ENCODE data around the gene SLC51B. TPM values are rescaled to one million over a fixed set of nuclear protein-coding genes. Genes with fewer than 3 reads are reported as not detected.
A peak's percentile ranks its signal among the peaks of the same experiment; 100 is the strongest.
"Not testable (repeated sequence)": the region's sequence is repeated elsewhere in the genome, so short reads cannot be mapped to it uniquely, and the experiment has no call there.

SLC51B gene
- polyA plus RNA-seq, 6 donors from 2014 or later: not detected

GRCh38 chr15:65029736-65030208 lies 15.4 kb upstream of the SLC51B start:
- H3K27ac Mint-ChIP-seq: peak overlapping the region in 2 of 6 donors; percentile 19 to 57
- H3K4me3 Mint-ChIP-seq: peak overlapping the region; percentile 64 to 91 (median 84)
- H3K4me1 Mint-ChIP-seq: peaks cover 23 to 35% (median 25%) of the 10 kb centered on the region in 3 donors
- no peak for DNase-seq
- H3K27me3 Mint-ChIP-seq: peaks cover 0 to 15% (median 0%) of the 10 kb centered on the region in 3 donors
- no peak for ATAC-seq (ENCODE audit: low read depth in 2 of 2)
- peaks cover 0 to 12% of the 10 kb centered on the region in 2 donors for H3K36me3 Mint-ChIP-seq
- H3K9me3 Mint-ChIP-seq: no peaks in the 10 kb centered on the region

DNA sequence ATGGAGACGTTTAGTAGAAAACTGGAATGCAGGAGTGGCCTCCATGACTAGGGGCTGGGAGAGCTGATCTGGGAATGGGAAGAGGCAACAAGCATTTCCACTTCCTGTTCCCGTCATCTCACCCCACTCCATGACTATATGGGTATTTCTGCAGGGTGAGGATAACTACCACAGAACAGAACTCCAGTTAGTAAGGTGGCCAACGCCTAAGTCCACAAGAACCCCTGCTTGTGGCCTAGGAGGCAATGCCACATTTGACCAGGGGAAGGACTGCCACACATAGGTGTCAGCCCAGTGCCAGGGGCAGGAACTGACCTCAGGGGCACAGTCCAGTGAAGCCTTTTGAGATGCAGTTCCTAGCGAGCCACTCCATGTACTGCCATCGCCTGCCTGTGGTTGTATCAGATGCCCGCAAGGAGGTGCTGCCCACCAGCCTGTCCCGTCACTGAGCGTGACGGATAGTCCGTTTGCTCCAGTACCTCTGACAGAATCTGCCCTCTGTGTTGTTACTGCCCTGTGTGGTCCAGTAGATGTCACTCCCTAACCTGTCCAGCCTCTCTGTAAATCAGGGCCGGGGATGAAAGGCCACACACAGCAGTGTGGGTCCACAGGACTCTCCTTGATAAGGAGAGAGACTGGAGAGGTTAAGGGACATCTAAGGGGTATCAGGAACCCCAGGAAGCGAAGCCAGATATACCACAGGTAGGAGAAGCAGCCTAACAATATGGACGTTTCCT lies 12.2 kb upstream of the SLC51B start:
- peaks cover 18 to 30% (median 20%) of the 10 kb centered on the region in 3 donors for H3K4me1 Mint-ChIP-seq
- ATAC-seq (ENCODE audit: low read depth in 2 of 2) (peak; percentile 59 to 68), DNase-seq (peak; percentile 40)
- no peaks in the 10 kb centered on the region for H3K9me3 Mint-ChIP-seq
- peak overlapping the region in 5 of 8 donors; percentile 8 to 65 (median 38) for H3K4me3 Mint-ChIP-seq
- H3K27ac Mint-ChIP-seq: no peak overlapping the region
- no peaks in the 10 kb centered on the region for H3K36me3 Mint-ChIP-seq
- H3K27me3 Mint-ChIP-seq: peaks cover 0 to 15% (median 0%) of the 10 kb centered on the region in 3 donors

- Mint-ChIP-seq H3K4me1 (peaks cover 11 to 22% (median 13%) of the 10 kb centered on the region in 3 donors), H3K27ac (no peak overlapping the region), H3K27me3 (peaks cover 0 to 15% (median 0%) of the 10 kb centered on the region in 3 donors), H3K36me3 (no peaks in the 10 kb centered on the region), H3K4me3 (no peak overlapping the region), H3K9me3 (no peaks in the 10 kb centered on the region)
- peak; percentile 21 for DNase-seq
- ATAC-seq (ENCODE audit: low read depth in 2 of 2): peak; percentile 36 to 43
Measured at GRCh38 chr15:65033659-65034269, 11.4 kb upstream of the SLC51B start.

DNA sequence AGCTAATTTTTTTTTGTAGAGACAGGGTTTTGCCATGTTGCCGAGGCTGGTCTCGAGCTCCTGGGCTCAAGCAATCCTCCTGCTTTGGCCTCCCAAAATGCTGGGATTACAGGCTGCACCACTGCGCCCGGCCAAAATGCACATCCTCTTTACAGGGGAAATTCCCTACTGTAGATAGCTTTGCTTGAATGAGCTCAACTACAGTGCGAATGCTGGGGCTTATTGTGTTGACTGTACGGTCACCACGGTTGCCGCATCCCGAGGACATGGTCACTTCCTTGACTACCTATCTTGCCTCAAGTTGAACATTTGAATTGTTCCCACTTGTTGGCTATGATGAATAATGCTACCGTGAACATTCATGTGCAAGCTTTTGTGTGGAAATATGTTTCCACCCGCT lies 10.5 kb upstream of the SLC51B start:
- Mint-ChIP-seq H3K4me3 (no peak overlapping the region), H3K4me1 (peaks cover 11 to 20% (median 13%) of the 10 kb centered on the region in 3 donors), H3K27ac (no peak overlapping the region), H3K27me3 (peaks cover 0 to 15% (median 0%) of the 10 kb centered on the region in 3 donors), H3K9me3 (no peaks in the 10 kb centered on the region), H3K36me3 (no peaks in the 10 kb centered on the region)
- DNase-seq (no peak), ATAC-seq (ENCODE audit: low read depth in 2 of 2) (no peak)

GRCh38 chr15:65037309-65037708 lies 7.9 kb upstream of the SLC51B start:
- Mint-ChIP-seq H3K4me3 (no peak overlapping the region), H3K27ac (no peak overlapping the region), H3K27me3 (peaks cover 3 to 9% (median 4%) of the 10 kb centered on the region in 3 donors), H3K36me3 (no peaks in the 10 kb centered on the region), H3K4me1 (peaks cover 11 to 16% (median 13%) of the 10 kb centered on the region in 3 donors), H3K9me3 (no peaks in the 10 kb centered on the region)
- ATAC-seq (ENCODE audit: low read depth in 2 of 2): no peak
- DNase-seq: no peak

- Mint-ChIP-seq H3K36me3 (no peaks in the 10 kb centered on the region), H3K27me3 (peaks cover 4 to 8% (median 6%) of the 10 kb centered on the region in 3 donors), H3K9me3 (no peaks in the 10 kb centered on the region), H3K4me3 (no peak overlapping the region), H3K27ac (no peak overlapping the region), H3K4me1 (peaks cover 3 to 8% (median 6%) of the 10 kb centered on the region in 3 donors)
- no peak for DNase-seq
- ATAC-seq (ENCODE audit: low read depth in 2 of 2): no peak
Measured at GRCh38 chr15:65038428-65038827, 6.8 kb upstream of the SLC51B start.

GRCh38 chr15:65038836-65039235 lies 6.4 kb upstream of the SLC51B start:
- DNase-seq (no peak), ATAC-seq (ENCODE audit: low read depth in 2 of 2) (no peak)
- H3K36me3 Mint-ChIP-seq: no peaks in the 10 kb centered on the region
- H3K27me3 Mint-ChIP-seq: peaks cover 4 to 8% (median 6%) of the 10 kb centered on the region in 3 donors
- H3K4me1 Mint-ChIP-seq: peaks cover under 1 to 4% (median 2%) of the 10 kb centered on the region in 3 donors
- H3K9me3 Mint-ChIP-seq: no peaks in the 10 kb centered on the region
- H3K4me3 Mint-ChIP-seq: no peak overlapping the region
- no peak overlapping the region for H3K27ac Mint-ChIP-seq

DNA sequence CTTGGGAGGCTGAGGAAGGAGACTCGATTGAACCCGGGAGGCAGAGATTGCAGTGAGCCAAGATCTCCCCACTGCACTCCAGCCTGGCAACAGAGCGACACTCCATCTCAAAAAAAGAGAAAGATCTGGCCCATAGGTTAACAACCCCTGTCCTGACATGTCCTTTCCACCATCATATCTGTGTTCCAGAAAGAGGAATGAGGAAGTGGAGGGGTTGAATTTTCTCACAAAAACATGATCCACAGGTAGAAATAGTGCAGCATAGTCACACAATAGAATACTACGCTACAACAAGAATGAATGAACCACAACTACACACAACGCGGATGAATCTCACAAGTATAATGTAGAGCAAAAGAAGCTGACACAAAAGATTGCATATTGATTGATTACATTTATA lies 4.7 kb upstream of the SLC51B start:
- Mint-ChIP-seq H3K4me1 (no peaks in the 10 kb centered on the region), H3K27ac (no peak overlapping the region), H3K9me3 (no peaks in the 10 kb centered on the region), H3K27me3 (peaks cover 4 to 12% (median 6%) of the 10 kb centered on the region in 3 donors), H3K4me3 (no peak overlapping the region), H3K36me3 (no peaks in the 10 kb centered on the region)
- DNase-seq (no peak), ATAC-seq (ENCODE audit: low read depth in 2 of 2) (no peak)

DNA sequence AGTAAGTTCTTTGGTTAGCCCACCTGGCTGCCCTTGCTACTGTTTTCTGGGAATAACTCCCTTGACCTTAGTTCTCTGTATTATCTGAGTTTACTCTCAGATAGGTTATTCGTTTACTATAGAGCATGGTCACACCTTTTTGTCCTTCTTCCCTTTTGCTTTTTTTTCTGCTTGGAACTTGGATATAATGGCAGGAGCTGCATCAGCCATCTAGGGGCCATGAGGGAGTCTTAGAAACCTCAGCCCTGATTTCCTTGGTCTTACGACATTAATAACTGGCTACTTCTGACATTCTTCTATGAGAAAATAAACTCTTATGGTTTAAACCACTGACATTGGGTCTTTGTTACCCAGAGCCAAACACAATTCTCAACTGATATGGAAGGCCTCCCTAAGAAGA lies 3.4 kb upstream of the SLC51B start:
- H3K9me3 Mint-ChIP-seq: no peaks in the 10 kb centered on the region
- DNase-seq (no peak), ATAC-seq (ENCODE audit: low read depth in 2 of 2) (no peak)
- H3K27me3 Mint-ChIP-seq: peaks cover 4 to 12% (median 6%) of the 10 kb centered on the region in 3 donors
- no peaks in the 10 kb centered on the region for H3K4me1 Mint-ChIP-seq
- no peaks in the 10 kb centered on the region for H3K36me3 Mint-ChIP-seq
- H3K27ac Mint-ChIP-seq: no peak overlapping the region
- H3K4me3 Mint-ChIP-seq: no peak overlapping the region

DNA sequence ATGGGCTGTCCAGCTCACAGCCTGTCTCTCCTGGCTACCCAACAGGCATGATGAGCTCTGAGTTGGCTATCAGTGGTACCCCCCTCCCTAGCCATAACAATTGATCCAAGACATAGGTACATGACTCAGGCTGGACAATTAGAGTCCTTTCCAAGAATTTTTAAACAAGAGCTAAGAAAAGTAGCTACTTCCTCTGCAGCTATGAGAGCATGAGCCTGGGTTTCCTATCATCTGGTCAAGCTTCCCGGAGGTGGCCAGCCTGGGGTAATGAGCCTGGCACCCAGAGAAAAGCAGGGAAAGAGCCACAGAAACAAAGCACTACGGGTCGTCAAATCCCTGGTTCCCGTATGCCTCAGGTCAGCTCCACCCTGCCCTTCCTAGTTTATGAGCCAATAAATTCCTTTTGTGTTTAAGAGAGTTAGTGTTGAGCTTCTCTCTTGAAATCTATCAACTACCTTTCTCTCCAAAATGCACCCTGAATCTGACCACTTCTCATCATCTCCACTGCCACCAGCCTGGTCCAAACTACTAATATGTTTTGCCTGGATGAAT lies 2.3 kb upstream of the SLC51B start:
- Mint-ChIP-seq H3K27ac (no peak overlapping the region), H3K36me3 (no peaks in the 10 kb centered on the region), H3K27me3 (peaks cover 8 to 16% (median 13%) of the 10 kb centered on the region in 3 donors), H3K4me1 (no peaks in the 10 kb centered on the region), H3K4me3 (no peak overlapping the region), H3K9me3 (no peaks in the 10 kb centered on the region)
- no peak for DNase-seq
- ATAC-seq (ENCODE audit: low read depth in 2 of 2): no peak

- ATAC-seq (ENCODE audit: low read depth in 2 of 2); H3K27ac Mint-ChIP-seq; H3K36me3 Mint-ChIP-seq; H3K4me3 Mint-ChIP-seq; DNase-seq; H3K9me3 Mint-ChIP-seq; H3K4me1 Mint-ChIP-seq: not testable (repeated sequence)
- peaks cover 9 to 16% (median 14%) of the 10 kb centered on the region in 3 donors for H3K27me3 Mint-ChIP-seq
Measured at GRCh38 chr15:65044218-65044617, 969 bp upstream of the SLC51B start.

GRCh38 chr15:65048241-65048640 lies 3.1 kb downstream of the SLC51B start:
- H3K4me1 Mint-ChIP-seq: peaks cover 15 to 19% (median 19%) of the 10 kb centered on the region in 3 donors
- ATAC-seq (ENCODE audit: low read depth in 2 of 2): no peak
- H3K4me3 Mint-ChIP-seq: no peak overlapping the region
- H3K27ac Mint-ChIP-seq: peak overlapping the region in 2 of 6 donors; percentile 13 to 72
- H3K27me3 Mint-ChIP-seq: peaks cover 8 to 13% (median 10%) of the 10 kb centered on the region in 3 donors
- no peak for DNase-seq
- no peaks in the 10 kb centered on the region for H3K36me3 Mint-ChIP-seq
- no peaks in the 10 kb centered on the region for H3K9me3 Mint-ChIP-seq

DNA sequence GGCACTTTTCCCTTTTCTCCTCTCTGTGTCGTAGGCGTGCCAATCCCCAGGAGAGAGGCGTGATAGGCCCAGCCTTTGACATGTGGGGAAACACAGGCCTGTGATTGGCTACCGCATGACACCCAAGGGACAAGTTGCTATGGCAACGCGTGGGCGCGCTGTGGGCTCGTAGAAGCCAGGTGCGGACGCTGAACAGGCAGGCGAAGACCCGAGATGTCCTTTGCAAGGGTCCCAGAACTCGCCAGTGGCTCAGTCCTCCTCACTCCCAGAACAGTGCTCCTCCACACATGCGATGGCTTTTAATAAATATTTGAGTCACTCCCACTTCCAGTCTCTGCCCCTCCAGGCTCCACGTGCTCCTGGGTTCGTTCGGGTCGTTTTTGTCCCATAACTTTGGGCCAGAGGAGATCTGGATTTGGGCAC lies 4.2 kb downstream of the SLC51B start:
- H3K9me3 Mint-ChIP-seq: no peaks in the 10 kb centered on the region

More for the DNA sequence above, 4.2 kb downstream of the SLC51B start:
- Mint-ChIP-seq H3K27ac (peak overlapping the region in 5 of 6 donors; percentile 33 to 92 (median 58)), H3K36me3 (no peaks in the 10 kb centered on the region), H3K4me1 (peaks cover 15 to 19% (median 19%) of the 10 kb centered on the region in 3 donors), H3K27me3 (peaks cover 8 to 13% (median 10%) of the 10 kb centered on the region in 3 donors), H3K4me3 (peak overlapping the region; percentile 63 to 87 (median 82))
- peak; percentile 88 for DNase-seq
- peak; percentile 99 for ATAC-seq (ENCODE audit: low read depth in 2 of 2)
